ENCODE data around the gene ANXA2R. TPM values are rescaled to one million over a fixed set of nuclear protein-coding genes. Genes with fewer than 3 reads are reported as not detected.
"Not testable (repeated sequence)": the region's sequence is repeated elsewhere in the genome, so short reads cannot be mapped to it uniquely, and the experiment has no call there.

The ANXA2R gene
- total and polyA plus RNA-seq, 10 donors, result 10.0 to 44.5 (median 17.0) TPM

- WGBS, 5 donors, result 93 to 97% (median 97%) methylated on average over 4 of the region's 4 CpGs
- DNase-seq, result no peak
These were observed 38.8 kb upstream of the ANXA2R start for GRCh38 chr5:43078956-43079355.

GRCh38 chr5:43077446-43078191 is 37.5 kb upstream of the ANXA2R start:
- DNase-seq; H3K9me3 ChIP-seq; intact Hi-C loops (cut with DNase I; ENCODE audit: low total_unique reads); H3K27ac ChIP-seq; H3K27me3 ChIP-seq (replicated peaks in 1 of 7); H3K4me3 ChIP-seq: not testable (repeated sequence)
- H3K36me3 ChIP-seq, result peaks cover 0 to 90% (median 18%) of the 10 kb centered on the region in 6 donors
- H3K4me1 ChIP-seq, result peaks cover 0 to 36% (median 9%) of the 10 kb centered on the region in 6 donors
- 81 to 92% (median 88%) methylated on average over 7 of the region's 7 CpGs for WGBS, 5 donors

More at GRCh38 chr5:43078956-43079355, 38.8 kb upstream of the ANXA2R start:
- H3K4me3 ChIP-seq, result no peak overlapping the region
- peaks cover 0 to 23% (median 6%) of the 10 kb centered on the region in 6 donors for H3K4me1 ChIP-seq
- peaks cover 0 to 4% (median 2%) of the 10 kb centered on the region in 8 donors for H3K9me3 ChIP-seq
- H3K36me3 ChIP-seq, result peaks cover 0 to 86% (median 21%) of the 10 kb centered on the region in 6 donors
- no peak overlapping the region for H3K27ac ChIP-seq
- TF ChIP-seq POLR2AphosphoS5 (IDR thresholded peaks at IDR 0.05) (no peak), CTCF (IDR thresholded peaks at IDR 0.05 in 8 of 11, conservative IDR thresholded peaks at IDR 0.05 in 3 of 11) (no peak), POLR2A (IDR thresholded peaks at IDR 0.05) (no peak)
- intact Hi-C loops (cut with DNase I; ENCODE audit: low total_unique reads), result no loop called here
- H3K27me3 ChIP-seq (replicated peaks in 1 of 7), result no peaks in the 10 kb centered on the region

- 78 to 88% (median 84%) methylated on average over 9 to 12 of the region's 12 CpGs for WGBS, 5 donors
- H3K27me3 ChIP-seq (replicated peaks in 1 of 7), result no peaks in the 10 kb centered on the region
- peaks cover 0 to 51% (median 13%) of the 10 kb centered on the region in 6 donors for H3K4me1 ChIP-seq
- TF ChIP-seq POLR2AphosphoS5 (IDR thresholded peaks at IDR 0.05) (no peak), POLR2A (IDR thresholded peaks at IDR 0.05) (no peak), CTCF (IDR thresholded peaks at IDR 0.05 in 8 of 11, conservative IDR thresholded peaks at IDR 0.05 in 3 of 11) (no peak)
- no peak overlapping the region for H3K4me3 ChIP-seq
- peak overlapping the region in 2 of 8 donors; percentile 26 to 45 for H3K27ac ChIP-seq
- intact Hi-C loops (cut with DNase I; ENCODE audit: low total_unique reads), result no loop called here
- H3K9me3 ChIP-seq, result no peaks in the 10 kb centered on the region
- H3K36me3 ChIP-seq, result peaks cover 0 to 90% (median 29%) of the 10 kb centered on the region in 6 donors
- no peak for DNase-seq
These were observed 35.5 kb upstream of the ANXA2R start for GRCh38 chr5:43075319-43076293.

GRCh38 chr5:43074987-43075318 is 34.8 kb upstream of the ANXA2R start:
- peak overlapping the region in 2 of 8 donors; percentile 26 to 45 for H3K27ac ChIP-seq
- no peak for DNase-seq
- 94 to 98% (median 97%) methylated on average over 9 of the region's 9 CpGs for WGBS, 5 donors
- no peaks in the 10 kb centered on the region for H3K27me3 ChIP-seq (replicated peaks in 1 of 7)
- peaks cover 6 to 58% (median 20%) of the 10 kb centered on the region in 6 donors for H3K4me1 ChIP-seq
- no peaks in the 10 kb centered on the region for H3K9me3 ChIP-seq
- TF ChIP-seq CTCF (IDR thresholded peaks at IDR 0.05 in 8 of 11, conservative IDR thresholded peaks at IDR 0.05 in 3 of 11) (no peak), POLR2A (IDR thresholded peaks at IDR 0.05) (no peak), POLR2AphosphoS5 (IDR thresholded peaks at IDR 0.05) (no peak)
- intact Hi-C loops (cut with DNase I; ENCODE audit: low total_unique reads), result no loop called here
- peaks cover 0 to 90% (median 27%) of the 10 kb centered on the region in 6 donors for H3K36me3 ChIP-seq
- H3K4me3 ChIP-seq, result no peak overlapping the region

Measured in spleen (tissue), 11 donors.